ENCODE data around the gene ICAM1. TPM values are rescaled to one million over a fixed set of nuclear protein-coding genes. Genes with fewer than 3 reads are reported as not detected.

The ICAM1 gene
- total and polyA plus RNA-seq, 5 experiments from 2014 or later: 1.2 to 3.9 (median 2.0) TPM

GRCh38 chr19:10335352-10335985 is 64.5 kb downstream of the ICAM1 start:
- Mint-ChIP-seq H3K4me1 (peaks cover 15 to 73% (median 58%) of the 10 kb centered on the region in 4 donors), H3K27ac (peak overlapping the region in 3 of 10 donors; percentile 2 to 35 (median 25)), H3K27me3 (no peaks in the 10 kb centered on the region), H3K36me3 (peaks cover 0 to 30% (median 4%) of the 10 kb centered on the region in 3 donors), H3K9me3 (no peaks in the 10 kb centered on the region), H3K4me3 (peak overlapping the region in 1 of 10 donors; percentile 9)
- POLR2A ChIA-PET: interaction anchor here (0.5 to 0.6 kb wide), 3 partner anchors 46 to 1235 kb away, joined by 4 to 5 read pairs (median 4); no protein-coding TSS in a partner anchor
- ATAC-seq (no peak), DNase-seq (no peak)

Small RNA genes lying within 50 kb of the gene (microRNA-seq; reads per million reads assigned to microRNA genes)
- gene MIR4322 (ENCODE audit: borderline microRNAs expressed): not detected

Other genes with a start within 250 kb of the ICAM1 start
- 100 to 1,000 TPM; 109 to 113 TPM for gene SHFL, start 184.8 kb upstream of the ICAM1 start, total RNA-seq
- gene SHFL, start 184.8 kb upstream of the ICAM1 start, polyA plus RNA-seq: 10 to 100 TPM; 32.0 to 51.3 (median 34.6) TPM
- 1 to 10 TPM; 1.3 to 1.8 TPM for gene ANGPTL6, start 168.4 kb upstream of the ICAM1 start, total RNA-seq
- under 1 TPM; 0.54 to 0.82 (median 0.65) TPM for gene ANGPTL6, start 168.4 kb upstream of the ICAM1 start, polyA plus RNA-seq
- 100 to 1,000 TPM; 109 to 122 TPM for gene PPAN, start 164.8 kb upstream of the ICAM1 start, total RNA-seq
- gene PPAN, start 164.8 kb upstream of the ICAM1 start, polyA plus RNA-seq: 10 to 100 TPM; 15.7 to 42.7 (median 25.8) TPM
- 10 to 100 TPM; 61.4 to 68.0 TPM for gene P2RY11, start 159.4 kb upstream of the ICAM1 start, total RNA-seq
- 1 to 10 TPM; 2.2 to 4.2 (median 2.9) TPM for gene P2RY11, start 159.4 kb upstream of the ICAM1 start, polyA plus RNA-seq
- 100 to 1,000 TPM; 363 to 378 TPM for gene EIF3G, start 151.2 kb upstream of the ICAM1 start, total RNA-seq
- 100 to 1,000 TPM; 226 to 282 (median 269) TPM for gene EIF3G, start 151.2 kb upstream of the ICAM1 start, polyA plus RNA-seq
- 100 to 1,000 TPM; 228 to 231 TPM for gene DNMT1, start 76.2 kb upstream of the ICAM1 start, total RNA-seq
- 100 to 1,000 TPM in 2 of 3 donors, 10 to 100 TPM in 1; 93.7 to 146 (median 142) TPM for gene DNMT1, start 76.2 kb upstream of the ICAM1 start, polyA plus RNA-seq
- gene S1PR2, start 39.8 kb upstream of the ICAM1 start, total RNA-seq: 1 to 10 TPM; 3.0 TPM
- under 1 TPM; 0.18 to 0.60 (median 0.48) TPM for gene S1PR2, start 39.8 kb upstream of the ICAM1 start, polyA plus RNA-seq
- 10 to 100 TPM; 47.9 to 50.8 TPM for gene MRPL4, start 18.9 kb upstream of the ICAM1 start, total RNA-seq
- gene MRPL4, start 18.9 kb upstream of the ICAM1 start, polyA plus RNA-seq: 10 to 100 TPM; 25.3 to 50.6 (median 31.3) TPM
- under 1 TPM in 1 of 2 experiments, not detected in 1; 0.57 TPM for gene ICAM4, start 15.8 kb downstream of the ICAM1 start, total RNA-seq
- gene ICAM4, start 15.8 kb downstream of the ICAM1 start, polyA plus RNA-seq: under 1 TPM in 2 of 3 donors, not detected in 1; 0.22 to 0.42 TPM
- not detected for gene ICAM5, start 18.8 kb downstream of the ICAM1 start, total RNA-seq
- not detected for gene ICAM5, start 18.8 kb downstream of the ICAM1 start, polyA plus RNA-seq
- 10 to 100 TPM; 10.0 to 12.2 TPM for gene ZGLP1, start 38.7 kb downstream of the ICAM1 start, total RNA-seq
- under 1 TPM in 1 of 3 donors, not detected in 2; 0.27 TPM for gene ZGLP1, start 38.7 kb downstream of the ICAM1 start, polyA plus RNA-seq
- 10 to 100 TPM; 11.9 to 14.9 TPM for gene FDX2, start 44.9 kb downstream of the ICAM1 start, total RNA-seq
- gene FDX2, start 44.9 kb downstream of the ICAM1 start, polyA plus RNA-seq: 10 to 100 TPM; 14.3 to 26.7 (median 18.4) TPM
- 10 to 100 TPM; 52.1 to 55.8 TPM for gene RAVER1, start 62.4 kb downstream of the ICAM1 start, total RNA-seq
- gene RAVER1, start 62.4 kb downstream of the ICAM1 start, polyA plus RNA-seq: 10 to 100 TPM; 11.2 to 23.6 (median 17.5) TPM
- gene ICAM3, start 68.5 kb downstream of the ICAM1 start, total RNA-seq: 100 to 1,000 TPM; 122 to 127 TPM
- gene ICAM3, start 68.5 kb downstream of the ICAM1 start, polyA plus RNA-seq: 100 to 1,000 TPM; 214 to 229 (median 221) TPM
- gene TYK2, start 109.5 kb downstream of the ICAM1 start, total RNA-seq: 100 to 1,000 TPM; 313 to 319 TPM
- gene TYK2, start 109.5 kb downstream of the ICAM1 start, polyA plus RNA-seq: 10 to 100 TPM; 33.4 to 50.3 (median 43.9) TPM
- gene CDC37, start 132.4 kb downstream of the ICAM1 start, total RNA-seq: 100 to 1,000 TPM; 155 to 158 TPM
- 10 to 100 TPM; 63.2 to 81.1 (median 65.6) TPM for gene CDC37, start 132.4 kb downstream of the ICAM1 start, polyA plus RNA-seq
- gene PDE4A, start 149.4 kb downstream of the ICAM1 start, total RNA-seq: under 1 TPM; 0.88 to 0.99 TPM
- gene PDE4A, start 149.4 kb downstream of the ICAM1 start, polyA plus RNA-seq: 1 to 10 TPM in 2 of 3 donors, under 1 TPM in 1; 0.33 to 2.5 (median 1.9) TPM
- gene KEAP1, start 232.2 kb downstream of the ICAM1 start, total RNA-seq: 10 to 100 TPM; 34.6 to 35.2 TPM
- gene KEAP1, start 232.2 kb downstream of the ICAM1 start, polyA plus RNA-seq: 10 to 100 TPM; 15.1 to 25.7 (median 20.1) TPM
- gene S1PR5, start 246.3 kb downstream of the ICAM1 start, total RNA-seq: under 1 TPM; 0.81 to 0.85 TPM
- gene S1PR5, start 246.3 kb downstream of the ICAM1 start, polyA plus RNA-seq: 10 to 100 TPM in 1 of 3 donors, 1 to 10 TPM in 1, under 1 TPM in 1; 0.99 to 77.2 (median 2.1) TPM

Measured in naive thymus-derived CD8-positive, alpha-beta T cell (primary cell).